Measurements from ENCODE around the gene CIDEC.
"Not testable (repeated sequence)": the region's sequence is repeated elsewhere in the genome, so short reads cannot be mapped to it uniquely, and the experiment has no call there.

Gene CIDEC

DNA sequence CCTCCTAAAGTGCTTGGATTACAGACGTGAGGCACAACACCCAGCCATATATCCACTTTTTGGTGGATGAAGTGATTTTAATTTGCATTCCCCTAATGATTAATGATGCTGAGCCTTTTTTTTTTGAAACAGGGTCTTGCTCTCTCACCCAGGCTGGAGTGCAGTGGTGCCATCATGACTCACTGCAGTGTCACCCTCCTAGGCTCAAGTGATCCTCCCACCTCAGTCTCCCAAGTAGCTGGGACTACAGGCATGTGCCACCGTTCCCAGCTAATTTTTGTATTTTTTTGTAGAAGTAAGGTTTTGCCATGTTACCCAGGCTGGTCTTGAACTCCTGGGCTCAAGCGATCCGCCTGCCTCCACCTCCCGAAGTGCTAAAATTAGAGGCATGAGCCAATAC lies 8.0 kb downstream of the CIDEC start:
- not testable (repeated sequence) for DNase-seq

DNA sequence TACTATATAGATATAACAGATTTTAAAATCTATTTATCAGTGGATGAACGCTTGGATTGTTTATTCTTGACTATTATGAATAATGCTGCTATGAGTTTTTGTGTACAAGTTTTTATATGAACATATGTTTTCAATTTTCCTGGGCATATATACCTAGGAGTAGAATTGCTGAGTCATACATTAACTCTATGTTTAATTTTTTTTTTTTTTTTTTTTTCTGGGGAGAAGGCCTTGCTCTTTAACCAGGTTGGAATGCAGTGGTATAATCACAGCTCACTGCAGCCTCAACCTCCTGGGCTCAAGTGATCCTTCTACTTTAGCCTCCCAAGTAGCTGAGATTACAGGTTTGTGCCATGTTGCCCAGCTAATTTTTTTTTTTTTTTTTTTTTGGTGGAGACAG lies 9.1 kb downstream of the CIDEC start:
- no peak for DNase-seq

DNA sequence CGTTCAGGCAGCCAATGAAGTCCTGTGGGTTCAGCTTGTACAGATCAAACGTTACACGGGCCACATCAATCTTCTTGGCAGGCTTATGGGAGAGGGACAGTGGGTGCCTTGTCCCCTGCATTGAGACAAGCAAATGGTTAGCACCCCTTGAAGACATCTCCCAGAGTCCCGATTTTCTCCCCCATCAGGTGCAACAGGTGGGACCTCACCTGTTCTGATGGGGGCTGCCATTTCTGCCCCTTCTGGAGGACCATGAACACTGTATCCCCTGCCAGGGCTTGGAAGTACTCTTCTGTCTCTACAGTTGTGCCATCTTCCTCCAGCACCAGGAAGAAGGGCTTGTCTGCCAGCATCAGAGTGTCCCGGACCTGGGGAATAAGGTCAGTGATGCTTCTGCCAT lies 10.1 kb downstream of the CIDEC start:
- DNase-seq, result no peak

DNA sequence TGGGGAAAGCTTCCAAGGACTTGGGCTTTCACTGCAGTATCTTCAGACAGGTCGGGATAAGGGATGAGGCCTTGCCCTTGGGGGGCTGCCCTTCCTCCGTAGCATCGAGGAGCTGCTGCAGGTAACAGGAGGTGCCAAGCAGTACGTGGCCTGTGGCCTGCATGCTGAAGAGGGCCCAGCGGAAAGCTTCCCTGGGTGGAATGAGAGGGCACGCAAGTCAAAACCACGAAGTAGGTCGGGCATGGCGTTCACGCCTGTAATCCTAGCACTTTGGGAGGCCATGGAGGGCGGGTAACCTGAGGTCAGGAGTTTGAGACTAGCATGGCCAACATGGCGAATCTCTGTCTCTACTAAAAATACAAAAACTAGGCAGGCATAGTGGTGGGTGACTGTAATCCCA lies 12.9 kb downstream of the CIDEC start:
- DNase-seq, result no peak

DNA sequence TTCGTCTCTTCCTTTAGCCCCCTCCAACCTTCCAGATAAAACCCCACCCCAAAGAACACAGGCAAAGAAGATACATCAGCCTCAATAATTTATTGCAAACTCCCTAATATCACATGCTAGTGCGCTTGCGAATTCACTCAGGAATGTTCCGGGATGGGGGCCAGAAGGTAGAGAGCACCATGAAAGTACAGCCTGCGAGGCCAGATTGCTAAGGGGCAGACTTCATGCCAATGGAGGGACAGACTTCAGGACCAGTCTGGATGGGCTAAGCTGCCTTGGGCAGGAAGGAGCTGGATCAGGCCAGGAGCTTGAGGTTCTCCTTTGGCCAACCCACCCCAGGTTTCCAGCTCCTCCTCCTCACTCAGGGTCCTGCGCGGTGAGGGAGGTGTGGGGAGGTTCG lies 13.4 kb downstream of the CIDEC start:
- no peak for DNase-seq

DNA sequence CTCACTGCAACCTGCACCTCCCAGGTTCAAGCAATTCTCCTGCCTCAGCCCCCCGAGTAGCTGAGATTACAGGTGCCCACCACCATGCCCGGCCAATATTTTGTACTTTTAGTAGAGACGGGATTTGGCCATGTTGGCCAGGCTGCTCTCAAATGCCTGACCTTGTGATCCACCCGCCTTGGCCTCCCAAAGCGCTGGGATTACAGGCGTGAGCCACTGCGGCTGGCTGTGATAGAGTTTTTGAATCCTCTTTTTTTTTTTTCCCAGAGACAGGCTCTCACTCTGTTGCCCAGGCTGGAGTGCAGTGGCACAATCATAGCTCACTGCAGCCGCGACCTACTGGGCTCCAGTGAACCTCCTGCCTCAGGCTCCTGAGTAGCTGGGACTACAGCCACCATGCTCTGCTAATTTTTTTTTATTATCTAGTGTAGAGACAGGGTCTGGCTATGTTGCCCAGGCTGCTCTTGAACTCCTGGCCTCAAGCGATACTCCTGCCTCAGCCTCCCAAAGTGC lies 14.9 kb downstream of the CIDEC start:
- DNase-seq, result not testable (repeated sequence)

DNA sequence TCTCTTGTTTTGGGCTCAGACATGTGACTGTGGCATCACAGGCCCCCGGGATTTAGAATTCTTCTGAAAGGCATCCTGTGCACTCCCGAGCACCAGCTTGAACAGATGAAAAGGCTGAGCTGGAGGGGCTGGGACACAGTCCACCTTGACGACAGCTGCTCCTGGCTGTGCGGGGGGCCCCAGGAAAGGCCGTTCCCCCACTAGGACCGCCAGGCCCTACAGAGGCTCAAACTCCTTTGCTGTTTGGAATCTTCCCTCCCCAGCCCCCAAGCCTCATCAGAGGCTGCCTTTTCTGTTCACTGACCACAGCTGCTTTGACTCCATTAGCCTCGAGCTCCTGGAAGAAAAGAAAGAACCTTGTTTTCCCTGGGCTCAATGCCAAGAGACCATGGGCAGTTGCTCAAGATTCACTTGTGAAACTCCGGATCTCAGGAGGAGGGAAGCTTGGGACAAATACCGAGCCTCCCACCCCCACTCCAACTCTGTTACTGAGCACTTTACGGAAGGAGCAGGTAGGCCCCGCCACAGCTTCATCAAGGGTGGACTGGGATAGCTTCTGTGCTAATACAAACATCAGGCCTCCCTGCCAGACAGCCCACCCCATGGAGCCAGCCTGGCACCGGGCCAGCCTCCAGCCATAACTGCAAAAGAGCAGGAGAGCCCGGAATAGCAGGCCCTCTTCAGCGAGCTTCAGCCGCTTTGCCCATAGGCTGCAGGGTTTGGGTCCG lies 15.7 kb downstream of the CIDEC start:
- no peak for DNase-seq

DNA sequence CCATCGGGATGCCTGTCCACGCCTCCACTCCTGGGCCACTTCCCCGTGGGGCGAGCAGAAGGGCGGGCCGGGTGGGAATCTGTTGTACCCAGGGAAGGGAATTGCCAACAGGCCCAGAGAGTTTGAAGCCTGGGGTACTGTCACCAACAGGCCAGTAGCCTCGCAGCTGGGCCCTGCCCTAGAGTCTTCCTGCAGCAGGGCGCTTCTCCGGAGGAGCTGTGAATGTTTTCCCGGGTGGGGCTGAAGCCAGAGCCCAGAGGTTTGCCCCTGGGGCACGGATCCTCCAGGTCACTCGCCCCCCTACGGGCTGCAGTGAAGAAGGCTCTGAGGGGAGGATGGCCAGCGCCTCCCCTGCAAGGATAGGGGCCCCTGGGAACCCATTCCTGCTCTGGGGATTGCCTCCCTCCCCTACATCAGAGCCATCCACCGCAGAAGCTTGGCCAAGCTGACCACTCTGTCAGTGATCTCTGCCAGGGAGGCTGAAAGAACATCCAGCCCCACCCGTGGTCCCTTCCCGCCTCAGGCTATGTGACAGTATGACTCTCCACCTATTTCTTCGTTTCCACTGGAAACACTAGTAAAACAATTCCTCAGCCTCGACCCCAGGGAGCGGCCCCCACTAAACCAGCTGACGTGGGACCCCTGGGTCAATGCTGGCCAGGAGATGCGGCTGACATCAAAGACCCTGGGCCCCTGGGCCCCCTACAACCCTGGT lies 16.8 kb downstream of the CIDEC start:
- DNase-seq, result no peak

DNA sequence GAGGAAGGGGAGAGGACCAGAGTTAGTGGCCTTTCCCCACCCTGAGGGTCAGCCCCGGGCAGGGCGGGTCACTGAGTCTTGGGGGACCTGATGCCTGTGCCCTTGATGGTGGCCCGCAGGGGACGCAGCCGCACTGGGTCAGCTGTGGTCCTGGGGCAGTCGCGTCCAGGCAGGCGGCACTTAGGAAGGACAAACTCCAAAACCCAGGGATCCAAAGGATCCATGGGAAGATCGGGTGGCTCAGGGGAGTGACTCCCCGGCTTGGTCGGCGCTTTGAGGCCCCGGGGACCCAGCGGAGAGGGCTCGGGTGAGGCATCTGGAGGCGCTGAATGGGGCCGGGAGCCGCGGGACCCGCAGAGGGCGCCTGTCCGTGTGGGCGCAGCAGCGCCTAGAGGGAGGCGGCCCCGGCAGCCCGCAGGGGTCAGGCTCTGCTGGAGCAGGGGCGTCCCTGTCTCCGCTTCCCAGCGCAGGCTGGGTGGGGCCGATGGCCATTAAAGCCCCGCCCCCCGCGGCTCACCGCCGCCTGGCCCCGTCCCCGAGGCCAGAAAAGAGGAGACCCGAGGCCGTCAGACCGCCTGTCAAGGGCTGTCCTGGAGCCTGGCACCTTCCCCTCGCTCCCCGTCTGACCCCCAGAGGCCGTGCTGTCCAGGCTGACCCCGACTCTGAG lies 17.5 kb downstream of the CIDEC start:
- peak; percentile 71 for DNase-seq

DNA sequence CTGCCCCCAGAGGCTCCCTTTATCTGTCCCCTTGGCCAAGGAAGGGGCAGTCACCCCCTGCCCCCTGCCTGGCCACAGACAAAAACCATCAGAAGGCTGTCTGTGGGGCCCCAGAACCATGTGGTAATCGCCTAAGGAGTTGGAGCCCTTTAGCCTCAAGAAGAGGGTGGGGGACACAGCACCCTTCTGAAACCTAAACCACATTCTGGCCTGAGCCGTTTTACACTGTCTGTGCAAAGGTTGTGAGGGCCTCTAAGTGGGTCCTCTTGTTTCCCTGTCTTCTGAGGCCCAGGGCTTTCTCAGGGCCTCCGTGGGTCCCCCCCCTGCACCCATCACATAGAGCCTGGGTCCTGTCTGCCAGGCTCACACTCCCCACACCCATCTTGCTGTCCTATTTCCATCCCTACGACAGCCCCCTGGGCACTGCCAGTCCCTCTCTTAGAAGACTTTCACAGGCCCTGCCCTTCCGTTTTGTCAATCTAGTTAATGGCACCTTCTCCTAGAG lies 18.4 kb downstream of the CIDEC start:
- no peak for DNase-seq

DNA sequence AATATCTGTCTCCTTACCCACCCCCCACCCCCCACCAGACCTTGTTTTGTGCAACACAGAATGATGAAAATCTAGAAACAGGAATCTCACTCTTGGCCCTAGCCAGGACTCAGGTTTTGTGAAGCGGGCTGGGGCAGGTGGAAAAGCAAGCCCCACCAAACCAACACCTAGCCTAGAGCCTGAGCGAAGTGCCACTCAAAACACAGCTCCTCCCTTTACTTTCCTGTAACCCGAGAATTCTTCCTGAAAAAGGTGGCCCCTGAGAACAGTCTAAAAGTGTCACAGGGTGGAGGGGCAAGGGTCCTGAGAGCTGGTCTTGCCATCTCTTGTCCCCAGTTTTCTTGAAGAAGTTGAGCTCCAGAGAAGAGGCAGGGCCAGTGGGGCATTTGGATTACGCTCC lies 18.9 kb downstream of the CIDEC start:
- DNase-seq, result no peak

DNA sequence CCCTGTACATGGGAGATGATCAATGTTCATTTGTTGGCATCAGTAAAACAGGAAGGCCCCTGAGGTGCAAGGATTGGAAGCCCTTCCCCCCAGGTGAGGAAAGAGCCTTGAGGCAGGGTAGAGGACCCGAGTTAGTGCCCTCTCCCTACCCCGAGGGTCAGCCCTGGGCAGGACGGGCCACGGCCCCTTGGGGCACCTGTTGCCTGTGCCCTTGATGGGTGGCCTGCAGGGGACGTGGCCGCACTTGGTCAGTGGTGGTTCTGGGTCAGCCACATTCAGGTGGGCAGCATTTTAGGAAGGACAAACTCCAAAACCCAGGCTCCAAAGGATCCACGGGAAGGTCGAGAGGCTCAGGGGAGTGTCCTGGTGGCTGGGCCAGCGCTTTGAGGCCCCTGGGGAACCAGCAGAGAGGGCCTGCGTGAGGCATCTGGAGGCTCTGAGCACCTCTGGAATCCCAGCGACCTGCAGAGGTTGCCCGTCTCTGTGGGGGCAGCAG lies 20.5 kb downstream of the CIDEC start:
- no peak for DNase-seq

DNA sequence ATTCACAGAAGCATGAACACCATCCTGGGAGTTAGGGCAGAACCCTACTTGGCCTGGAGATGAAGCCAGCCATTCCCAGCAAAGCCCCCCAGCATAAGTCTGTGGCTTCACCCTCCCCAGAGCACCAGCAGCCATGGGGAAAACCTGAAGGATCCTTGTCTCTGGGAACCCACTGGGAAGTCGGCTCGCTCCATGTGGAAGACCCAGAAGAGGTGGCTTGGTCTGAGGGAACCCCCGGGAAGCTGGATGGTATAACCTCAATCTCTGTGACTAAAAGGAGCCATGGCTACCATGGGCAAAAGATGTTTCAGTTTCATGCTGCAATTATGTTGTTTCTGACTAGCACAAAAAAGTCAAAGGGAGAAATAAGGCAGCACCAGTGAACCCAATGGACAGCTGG lies 24.5 kb downstream of the CIDEC start:
- no peak for DNase-seq

DNA sequence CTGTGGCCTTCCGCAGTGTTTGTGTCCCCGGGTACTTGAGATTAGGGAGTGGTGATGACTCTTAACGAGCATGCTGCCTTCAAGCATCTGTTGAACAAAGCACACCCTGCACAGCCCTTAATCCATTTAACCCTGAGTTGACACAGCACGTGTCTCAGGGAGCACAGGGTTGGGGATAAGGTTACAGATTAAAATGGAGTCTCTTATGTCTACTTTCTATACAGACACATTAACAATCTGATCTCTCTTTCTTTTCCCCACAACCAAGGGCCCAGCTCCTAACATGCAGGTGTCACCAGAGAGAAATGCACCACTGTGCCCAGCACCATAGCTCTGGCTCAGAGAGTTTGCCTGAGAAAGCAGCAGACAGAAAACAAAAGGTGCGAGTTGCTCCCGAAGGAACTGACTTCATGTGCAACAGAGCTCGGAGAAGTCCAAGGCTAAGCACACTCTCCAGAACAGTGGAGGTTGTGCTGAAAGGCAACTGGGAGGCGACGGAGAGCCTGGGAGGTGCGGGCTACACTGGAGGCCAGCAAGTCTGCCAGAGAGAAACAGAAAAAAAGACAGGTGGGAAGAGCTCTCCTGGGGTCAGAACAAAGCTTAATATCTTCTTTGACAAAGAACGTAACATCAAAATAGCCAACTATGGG lies 25.6 kb downstream of the CIDEC start:
- DNase-seq, result not testable (repeated sequence)

DNA sequence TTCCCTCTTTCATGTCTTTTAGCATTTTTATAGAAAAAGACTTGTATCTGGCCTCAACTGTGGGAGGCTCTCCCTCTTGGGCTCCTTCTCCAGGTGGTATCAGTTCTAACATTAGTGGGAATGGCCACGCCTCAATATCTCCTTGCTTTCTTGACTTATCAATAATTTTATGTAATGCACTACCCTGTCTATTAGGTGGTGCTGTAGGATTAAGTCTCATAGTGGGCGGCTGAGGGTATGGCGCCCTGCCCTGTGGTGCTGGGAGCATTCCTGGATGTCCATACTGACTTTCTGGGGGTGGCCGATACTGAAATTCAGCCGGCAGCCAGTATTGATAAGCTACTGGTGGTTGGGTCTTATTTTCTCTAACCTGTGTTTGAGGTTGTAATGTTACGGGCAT lies 27.5 kb downstream of the CIDEC start:
- DNase-seq, result no peak

DNA sequence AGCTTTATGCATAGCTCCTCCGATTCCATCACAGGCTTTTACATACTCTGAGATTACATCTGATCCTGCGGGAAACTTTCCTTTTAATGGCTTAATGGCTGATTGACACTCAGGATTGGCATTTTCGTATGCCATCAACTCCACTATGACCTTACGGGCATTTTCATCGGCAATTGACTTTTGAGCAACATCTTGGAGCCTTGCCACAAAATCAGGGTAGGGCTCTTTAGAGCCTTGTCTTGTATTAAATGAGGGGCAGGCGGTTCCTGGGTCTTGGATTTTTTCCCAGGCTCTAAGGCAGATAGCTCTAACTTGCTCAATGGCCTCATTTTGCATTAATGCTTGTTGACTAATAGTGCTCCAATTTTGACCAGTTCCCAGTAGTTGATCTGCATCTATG lies 28.1 kb downstream of the CIDEC start:
- DNase-seq, result not testable (repeated sequence)

DNA sequence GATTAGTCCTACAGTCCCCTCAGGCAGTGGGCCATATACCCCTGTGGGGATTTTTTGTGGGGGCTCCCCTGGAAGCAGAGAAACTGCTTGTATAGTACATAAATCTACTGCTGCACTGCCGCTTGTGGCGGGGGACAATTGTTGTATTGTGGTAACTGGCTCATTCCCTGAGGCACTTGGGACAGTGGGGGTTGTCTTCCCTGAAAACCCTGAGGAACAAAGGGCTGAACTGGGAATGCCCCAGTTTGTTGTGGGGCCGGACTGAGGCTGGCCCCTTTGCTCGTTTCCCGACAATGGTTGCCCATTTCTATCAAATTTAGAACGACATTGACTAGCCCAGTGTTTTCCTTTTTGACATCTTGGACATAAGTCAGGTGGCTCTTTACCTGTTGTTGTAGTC lies 28.7 kb downstream of the CIDEC start:
- DNase-seq, result not testable (repeated sequence)

DNA sequence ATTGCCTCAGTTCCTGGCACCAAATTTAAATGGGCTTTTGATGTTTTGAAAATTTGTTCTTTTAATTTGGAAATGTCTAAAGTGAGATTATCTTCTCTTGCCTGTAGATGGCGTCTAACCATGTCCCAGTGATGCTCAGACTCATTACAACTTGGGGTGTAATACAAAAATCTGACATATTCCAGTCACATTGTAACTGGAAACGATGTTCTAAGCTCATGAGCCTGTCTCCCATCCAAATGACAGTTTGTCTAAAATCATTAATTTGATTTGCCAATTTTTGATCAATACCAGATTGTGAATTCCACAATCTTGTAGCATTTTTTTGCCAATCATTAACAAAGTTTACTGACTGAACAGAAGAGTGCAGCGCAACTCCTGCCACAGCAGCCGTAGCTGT lies 31.2 kb downstream of the CIDEC start:
- not testable (repeated sequence) for DNase-seq

DNA sequence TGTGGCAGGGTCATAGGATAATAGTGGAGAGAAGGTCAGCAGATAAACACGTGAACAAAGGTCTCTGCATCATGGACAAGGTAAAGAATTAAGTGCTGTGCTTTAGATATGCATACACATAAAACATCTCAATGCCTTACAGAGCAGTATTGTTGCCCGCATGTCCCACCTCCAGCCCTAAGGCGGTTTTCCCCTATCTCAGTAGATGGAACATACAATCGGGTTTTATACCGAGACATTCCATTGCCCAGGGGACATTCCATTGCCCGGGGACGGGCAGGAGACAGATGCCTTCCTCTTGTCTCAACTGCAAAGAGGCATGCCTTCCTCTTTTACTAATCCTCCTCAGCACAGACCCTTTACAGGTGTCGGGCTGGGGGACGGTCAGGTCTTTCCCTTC lies 32.2 kb downstream of the CIDEC start:
- DNase-seq, result not testable (repeated sequence)

DNA sequence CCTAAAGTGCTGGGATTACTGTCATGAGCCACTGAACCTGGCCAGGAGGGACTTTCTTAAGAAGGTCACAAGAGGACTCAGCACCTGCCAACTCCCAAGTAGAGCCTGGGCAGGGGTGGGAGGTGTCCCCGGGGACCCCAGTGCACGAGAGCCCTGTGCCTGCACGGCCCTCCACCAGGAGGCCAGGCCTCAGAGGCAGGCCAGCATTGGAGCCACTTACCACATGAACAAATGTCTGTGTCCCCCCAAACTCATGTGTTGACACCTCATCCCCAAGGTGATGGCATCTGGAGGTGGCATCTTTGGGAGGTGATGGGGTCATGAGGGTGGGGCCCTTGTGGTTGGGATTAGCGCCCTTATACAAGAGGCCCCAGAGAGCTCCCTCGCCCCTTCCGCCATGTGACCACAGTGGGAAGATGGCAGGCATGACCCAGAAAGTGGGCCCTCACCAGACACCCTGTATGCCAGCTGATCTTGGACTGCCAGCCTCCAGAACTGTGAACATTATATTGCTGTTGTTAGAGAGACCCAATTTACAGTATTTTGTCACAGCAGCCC lies 33.0 kb downstream of the CIDEC start:
- DNase-seq, result no peak

DNA sequence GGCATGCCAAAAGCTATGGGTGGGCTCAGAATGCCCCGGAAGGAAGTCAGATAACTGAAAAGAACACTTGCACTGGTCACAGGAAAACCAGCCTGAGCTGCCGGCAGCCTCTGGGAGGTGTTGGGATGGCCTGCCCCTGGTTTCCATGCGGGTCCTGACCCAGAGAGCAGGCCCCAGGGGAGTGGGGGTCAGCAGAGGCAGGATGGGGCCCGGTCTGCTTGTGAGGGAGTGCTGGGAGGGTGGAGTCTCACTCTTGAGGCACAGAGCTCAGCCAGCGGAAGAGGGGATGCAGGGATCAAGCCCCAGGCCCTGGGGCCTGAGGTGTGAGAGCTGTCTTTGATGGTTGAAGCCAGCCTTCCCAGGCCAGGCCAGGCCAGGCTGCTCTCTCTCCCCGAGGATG lies 33.8 kb downstream of the CIDEC start:
- DNase-seq, result no peak

DNA sequence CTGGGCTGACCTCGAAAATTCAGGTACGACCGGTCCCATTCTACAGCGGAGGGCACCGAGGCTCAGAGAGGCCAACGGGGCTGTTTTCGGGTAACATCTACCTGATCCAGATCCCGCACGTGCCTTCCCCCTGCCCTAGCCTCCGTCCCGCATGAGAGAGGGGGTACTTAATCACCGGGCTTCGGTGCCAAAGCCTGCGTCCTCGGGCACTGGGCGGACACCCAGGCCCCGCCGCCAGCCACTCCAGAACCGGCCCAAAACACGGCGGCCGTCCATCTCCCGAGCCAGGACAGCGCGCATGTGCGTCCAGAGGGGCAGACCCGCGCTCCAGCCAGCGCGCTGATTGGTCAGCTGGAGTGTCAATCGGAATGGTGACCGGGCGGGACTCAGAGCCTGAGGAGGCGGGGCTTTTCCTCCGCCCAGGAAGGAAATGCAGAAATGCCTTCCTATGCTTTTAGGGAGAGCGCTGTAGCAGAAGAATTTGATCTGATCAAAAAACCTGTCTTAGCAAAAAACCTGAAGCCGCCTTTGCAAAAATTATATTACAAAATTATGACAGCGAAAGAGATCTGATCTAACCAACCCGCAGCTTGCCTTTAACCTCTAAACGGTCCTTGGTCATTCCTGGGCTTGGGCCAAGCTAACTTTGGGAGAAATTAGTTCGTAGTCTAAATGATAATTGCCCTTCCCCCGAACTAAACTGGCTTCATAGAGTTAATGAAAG lies 36.2 kb downstream of the CIDEC start, which contains the start of gene RPUSD3:
RPUSD3 (minus strand) TSS at position 294 of the 724 bp plus-strand sequence; CDS start at position 276, 18 bp downstream.
- peak; percentile 98 for DNase-seq

Data from activated effector memory CD4-positive, alpha-beta T cell treated with anti-CD3 and anti-CD28 coated beads, Interleukin-2, amount 50 U/mL, for 16 hours (primary cell).